ENCODE results near the gene DIAPH3. TPM values are rescaled to one million over a fixed set of nuclear protein-coding genes. Genes with fewer than 3 reads are reported as not detected.

The DIAPH3 gene
- total and polyA plus RNA-seq, 7 donors, result 0.16 to 3.8 (median 1.1) TPM; not detected in 1

DNA sequence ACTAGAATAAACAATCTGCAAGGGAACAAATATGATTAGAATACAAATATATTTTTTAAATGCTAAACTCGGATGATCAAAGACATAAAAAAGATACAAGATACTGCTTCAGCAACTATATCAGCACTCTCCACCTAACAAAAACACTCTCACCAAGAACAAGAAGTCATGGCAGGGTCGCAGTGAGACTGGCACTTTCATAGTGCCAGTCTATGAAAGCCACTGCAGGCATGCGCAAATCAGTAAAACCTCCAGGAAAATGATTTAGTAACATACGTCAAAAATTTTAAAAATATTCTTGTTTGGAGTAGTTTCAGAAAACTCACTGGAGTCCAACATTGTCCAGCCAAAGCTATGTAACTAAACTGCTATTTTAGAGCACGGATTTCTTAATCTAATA is 295.9 kb downstream of the DIAPH3 start:
- no peak for DNase-seq
- Histone ChIP-seq H3K27me3 (no peaks in the 10 kb centered on the region), H3K36me3 (no peaks in the 10 kb centered on the region), H3K4me1 (no peaks in the 10 kb centered on the region), H3K4me3 (no peak overlapping the region), H3K27ac (no peak overlapping the region), H3K9me3 (no peaks in the 10 kb centered on the region)
- WGBS, 2 donors, result 88 to 89% methylated on average over 5 of the region's 5 CpGs
- intact Hi-C loops (cut with DNase I), result no loop called here
- TF ChIP-seq POLR2AphosphoS5 (IDR thresholded peaks at IDR 0.05), result no peak
- no peak for TF ChIP-seq EP300 (IDR thresholded peaks at IDR 0.05)
- TF ChIP-seq, protein P1, sequence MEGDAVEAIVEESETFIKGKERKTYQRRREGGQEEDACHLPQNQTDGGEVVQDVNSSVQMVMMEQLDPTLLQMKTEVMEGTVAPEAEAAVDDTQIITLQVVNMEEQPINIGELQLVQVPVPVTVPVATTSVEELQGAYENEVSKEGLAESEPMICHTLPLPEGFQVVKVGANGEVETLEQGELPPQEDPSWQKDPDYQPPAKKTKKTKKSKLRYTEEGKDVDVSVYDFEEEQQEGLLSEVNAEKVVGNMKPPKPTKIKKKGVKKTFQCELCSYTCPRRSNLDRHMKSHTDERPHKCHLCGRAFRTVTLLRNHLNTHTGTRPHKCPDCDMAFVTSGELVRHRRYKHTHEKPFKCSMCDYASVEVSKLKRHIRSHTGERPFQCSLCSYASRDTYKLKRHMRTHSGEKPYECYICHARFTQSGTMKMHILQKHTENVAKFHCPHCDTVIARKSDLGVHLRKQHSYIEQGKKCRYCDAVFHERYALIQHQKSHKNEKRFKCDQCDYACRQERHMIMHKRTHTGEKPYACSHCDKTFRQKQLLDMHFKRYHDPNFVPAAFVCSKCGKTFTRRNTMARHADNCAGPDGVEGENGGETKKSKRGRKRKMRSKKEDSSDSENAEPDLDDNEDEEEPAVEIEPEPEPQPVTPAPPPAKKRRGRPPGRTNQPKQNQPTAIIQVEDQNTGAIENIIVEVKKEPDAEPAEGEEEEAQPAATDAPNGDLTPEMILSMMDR (IDR thresholded peaks at IDR 0.05), result no peak
- TF ChIP-seq POLR2A (IDR thresholded peaks at IDR 0.05), result no peak

DNA sequence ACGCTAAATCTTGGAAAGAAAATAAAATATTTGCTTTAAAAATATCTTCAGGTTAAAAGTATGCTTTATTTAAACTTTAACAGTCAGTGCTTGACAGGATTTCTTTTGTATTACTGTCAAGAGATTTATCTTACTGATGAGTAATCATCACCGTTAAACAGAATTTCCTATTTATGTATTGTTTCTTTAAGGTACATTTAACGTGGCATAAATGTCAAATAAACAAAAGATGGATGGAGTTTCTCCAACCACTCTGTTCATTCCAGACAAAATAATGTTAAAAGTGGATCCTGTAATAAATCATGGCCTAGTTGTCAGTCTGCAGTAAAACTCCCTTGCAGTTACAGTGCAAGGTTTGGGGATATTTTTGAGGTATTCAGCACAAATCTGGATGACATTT is 298.3 kb downstream of the DIAPH3 start:
- H3K4me3 ChIP-seq, result no peak overlapping the region
- WGBS, 2 donors, result 53 to 55% methylated on average over 3 of the region's 3 CpGs
- TF ChIP-seq, protein P1 (IDR thresholded peaks at IDR 0.05), result no peak
- TF ChIP-seq EP300 (IDR thresholded peaks at IDR 0.05), result no peak
- TF ChIP-seq POLR2AphosphoS5 (IDR thresholded peaks at IDR 0.05), result no peak
- no peak for TF ChIP-seq POLR2A (IDR thresholded peaks at IDR 0.05)
- DNase-seq, result no peak
- no peak overlapping the region for H3K27ac ChIP-seq
- no peaks in the 10 kb centered on the region for H3K36me3 ChIP-seq
- H3K9me3 ChIP-seq, result no peaks in the 10 kb centered on the region
- H3K27me3 ChIP-seq, result no peaks in the 10 kb centered on the region
- no peaks in the 10 kb centered on the region for H3K4me1 ChIP-seq
- intact Hi-C loops (cut with DNase I), result no loop called here

DNA sequence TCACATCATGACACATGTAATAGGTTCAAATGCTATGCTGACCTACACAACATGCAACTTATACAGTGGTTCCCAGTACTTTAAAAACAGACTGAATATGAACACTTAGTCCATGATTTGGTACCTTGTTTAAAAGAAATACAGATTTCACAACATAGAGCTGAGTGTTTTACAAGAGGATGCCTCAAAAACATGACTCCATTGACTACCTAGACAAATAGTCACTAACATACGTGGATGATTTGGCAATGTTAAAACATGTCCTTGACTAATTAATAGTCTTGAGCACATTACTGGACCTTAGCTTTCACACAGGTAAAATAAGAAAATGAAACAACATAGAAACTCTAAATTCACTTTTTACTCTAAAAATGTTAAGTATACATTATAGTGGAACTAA is 300.1 kb downstream of the DIAPH3 start:
- DNase-seq, result no peak
- H3K27ac ChIP-seq, result no peak overlapping the region
- TF ChIP-seq POLR2AphosphoS5 (IDR thresholded peaks at IDR 0.05) (no peak), EP300 (IDR thresholded peaks at IDR 0.05) (no peak), POLR2A (IDR thresholded peaks at IDR 0.05) (no peak)
- TF ChIP-seq, protein P1 (IDR thresholded peaks at IDR 0.05), result no peak
- WGBS, 2 donors, result 92 to 96% methylated on average over 1 of the region's 1 CpG
- intact Hi-C loops (cut with DNase I), result no loop called here
- H3K9me3 ChIP-seq, result no peaks in the 10 kb centered on the region
- H3K4me1 ChIP-seq, result no peaks in the 10 kb centered on the region
- H3K4me3 ChIP-seq, result no peak overlapping the region
- H3K36me3 ChIP-seq, result no peaks in the 10 kb centered on the region
- H3K27me3 ChIP-seq, result no peaks in the 10 kb centered on the region

DNA sequence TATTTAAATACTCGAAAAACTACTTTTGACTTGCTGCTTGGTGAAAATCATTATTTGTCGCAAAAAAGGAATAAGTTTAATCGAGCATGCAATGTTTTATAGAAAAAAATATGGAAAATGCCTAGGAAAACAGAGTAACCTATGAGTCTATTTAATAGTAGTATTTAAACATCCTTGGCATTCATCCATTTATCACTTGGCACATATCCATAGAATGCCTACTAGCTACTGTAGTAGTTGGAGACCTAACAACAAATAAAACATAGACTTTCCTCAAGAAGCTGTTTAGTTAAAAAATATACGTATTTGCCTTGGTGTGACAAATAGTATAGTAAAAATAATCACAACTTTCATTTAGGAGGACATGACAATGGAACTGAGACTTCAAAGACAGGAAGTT is 302.1 kb downstream of the DIAPH3 start:
- no peak for DNase-seq
- Histone ChIP-seq H3K27me3 (no peaks in the 10 kb centered on the region), H3K9me3 (no peaks in the 10 kb centered on the region), H3K36me3 (no peaks in the 10 kb centered on the region), H3K27ac (no peak overlapping the region), H3K4me3 (no peak overlapping the region), H3K4me1 (no peaks in the 10 kb centered on the region)
- intact Hi-C loops (cut with DNase I), result no loop called here
- 95 to 97% methylated on average over 4 of the region's 4 CpGs for WGBS, 2 donors
- TF ChIP-seq EP300 (IDR thresholded peaks at IDR 0.05), result no peak
- TF ChIP-seq POLR2A (IDR thresholded peaks at IDR 0.05), result no peak
- no peak for TF ChIP-seq POLR2AphosphoS5 (IDR thresholded peaks at IDR 0.05)
- TF ChIP-seq, protein P1 (IDR thresholded peaks at IDR 0.05), result no peak

DNA sequence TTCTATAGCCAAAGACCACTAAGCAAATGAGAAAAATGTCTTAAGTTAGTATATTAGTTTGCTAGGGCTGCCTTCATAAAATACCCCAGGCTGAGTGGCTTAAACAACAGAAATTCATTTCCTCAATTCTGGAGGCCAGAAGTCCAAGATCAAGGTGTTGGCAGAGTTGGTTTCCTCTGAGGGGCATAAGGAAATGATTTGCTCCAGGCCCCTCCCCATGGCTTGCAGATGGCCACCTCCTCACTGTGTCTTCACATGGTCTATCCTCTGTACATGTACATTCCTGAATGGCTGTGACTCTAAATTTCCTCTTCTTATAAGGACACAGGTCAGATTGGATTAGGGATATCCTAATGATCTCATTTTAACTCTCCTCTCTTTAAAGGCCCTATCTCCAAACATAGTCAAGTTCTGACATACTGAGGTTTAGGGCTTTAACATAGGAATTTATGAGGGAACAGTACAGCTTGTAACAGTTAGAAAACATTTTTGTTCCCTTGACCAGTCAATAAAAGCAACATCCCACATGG is 307.4 kb downstream of the DIAPH3 start:
- TF ChIP-seq POLR2A (IDR thresholded peaks at IDR 0.05), result no peak
- no peak for TF ChIP-seq EP300 (IDR thresholded peaks at IDR 0.05)
- no peak for TF ChIP-seq POLR2AphosphoS5 (IDR thresholded peaks at IDR 0.05)
- TF ChIP-seq, protein P1 (IDR thresholded peaks at IDR 0.05), result no peak
- Histone ChIP-seq H3K36me3 (no peaks in the 10 kb centered on the region), H3K27ac (no peak overlapping the region), H3K4me1 (no peaks in the 10 kb centered on the region), H3K4me3 (no peak overlapping the region), H3K9me3 (no peaks in the 10 kb centered on the region), H3K27me3 (no peaks in the 10 kb centered on the region)
- intact Hi-C loops (cut with DNase I), result no loop called here
- no peak for DNase-seq

All from sigmoid colon (tissue), 7 donors.